GM18498 (cell line): Measurements from ENCODE around the gene LGALS8.
"Not testable (repeated sequence)": the region's sequence is repeated elsewhere in the genome, so short reads cannot be mapped to it uniquely, and the experiment has no call there.

Experiments used
- ATAC-seq: cut with Tn5 transposase; IDR thresholded peaks from one replicate; pipeline ENCODE4 v1.9.1; 2021; ENCODE audit warnings: mild to moderate bottlenecking, moderate library complexity; ENCODE audit not compliant: unreplicated experiment

The LGALS8 gene

GRCh38 chr1:236580404-236580803 is 56.6 kb downstream of the LGALS8 start:
- not testable (repeated sequence) for ATAC-seq

DNA sequence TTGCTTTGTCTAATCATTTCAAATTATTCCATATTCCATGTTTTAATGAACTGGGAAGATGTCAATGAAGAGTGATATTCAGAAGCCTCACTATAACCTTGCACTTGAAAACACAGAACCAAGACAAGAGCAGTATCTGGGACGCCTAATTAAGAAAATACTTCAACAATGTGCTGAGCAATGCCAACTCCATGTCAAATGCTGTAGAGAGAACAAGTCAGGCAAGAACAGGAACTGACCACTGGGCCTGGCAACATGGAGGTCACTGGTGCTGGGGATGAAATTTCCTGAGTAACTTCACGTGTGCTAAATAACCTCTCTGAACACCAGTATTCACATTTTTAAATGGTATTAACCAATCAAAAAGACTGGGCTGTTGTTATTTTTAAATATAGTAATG is 57.7 kb downstream of the LGALS8 start:
- no peak for ATAC-seq

GRCh38 chr1:236589531-236589930 is 65.7 kb downstream of the LGALS8 start:
- no peak for ATAC-seq

DNA sequence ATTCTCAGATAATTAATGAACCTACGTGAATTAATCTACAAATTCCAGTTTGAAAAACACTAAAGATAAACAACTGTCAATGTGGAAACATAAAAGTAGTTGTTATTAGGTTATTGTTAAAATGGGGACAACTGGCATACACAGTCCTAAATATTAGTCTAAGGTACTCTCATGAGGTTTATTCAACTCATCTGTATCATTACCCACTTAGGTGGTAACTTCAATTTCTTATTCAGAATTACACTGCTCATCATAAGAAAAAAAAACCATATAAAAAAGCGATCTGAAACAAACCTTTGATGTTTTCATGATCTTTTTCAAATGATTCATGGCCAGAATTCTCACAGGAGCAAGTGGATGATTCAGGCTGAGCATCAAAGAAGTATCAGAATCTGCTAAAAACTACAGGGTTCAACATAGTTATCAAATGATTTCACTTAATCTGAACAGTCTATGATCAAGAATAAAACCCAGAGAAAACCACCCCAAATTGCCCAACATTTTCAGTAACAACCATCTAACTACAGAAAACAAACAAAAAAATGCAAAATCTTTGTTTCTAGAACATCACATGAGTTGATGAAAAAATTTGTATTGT is 66.9 kb downstream of the LGALS8 start:
- ATAC-seq: no peak

GRCh38 chr1:236602171-236602570 is 78.4 kb downstream of the LGALS8 start:
- ATAC-seq: no peak
